Measurements from ENCODE around the gene PAPOLB.

DNA sequence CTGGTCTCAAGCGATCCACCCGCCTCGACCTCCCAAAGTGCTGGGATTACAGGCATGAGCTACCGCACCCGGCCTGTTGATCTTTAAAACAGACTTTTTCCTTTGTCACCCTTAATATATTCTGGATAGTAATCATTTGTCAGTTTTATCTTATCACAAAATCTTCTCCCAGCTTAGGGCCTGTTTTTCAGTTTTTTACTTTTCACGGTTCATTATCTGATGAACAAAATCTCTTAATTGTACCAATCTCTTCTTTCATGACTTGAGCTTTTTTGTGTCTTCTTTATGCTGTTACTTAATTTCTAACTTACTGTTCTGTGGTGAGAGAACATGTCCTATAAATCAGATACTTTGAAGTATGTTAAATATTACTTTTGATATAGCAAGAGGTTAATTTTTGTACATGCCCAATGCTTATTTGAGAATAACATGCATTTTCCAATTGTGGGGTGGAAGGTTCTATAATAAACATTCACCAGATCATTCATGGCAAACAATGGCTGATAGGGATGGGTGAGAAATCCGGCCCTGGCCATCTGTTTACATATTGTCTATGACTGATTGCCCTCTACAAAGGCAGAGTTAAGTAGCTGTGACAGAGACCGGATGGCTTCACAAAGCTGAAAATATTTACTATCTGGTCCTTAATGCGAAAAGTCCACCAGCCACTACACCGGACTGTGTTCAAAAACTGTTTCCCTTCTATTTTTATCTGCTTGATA, 5.3 kb downstream of the PAPOLB start:
- no peak for TF ChIP-seq POLR2A (IDR thresholded peaks at IDR 0.05)
- TF ChIP-seq, protein P1, sequence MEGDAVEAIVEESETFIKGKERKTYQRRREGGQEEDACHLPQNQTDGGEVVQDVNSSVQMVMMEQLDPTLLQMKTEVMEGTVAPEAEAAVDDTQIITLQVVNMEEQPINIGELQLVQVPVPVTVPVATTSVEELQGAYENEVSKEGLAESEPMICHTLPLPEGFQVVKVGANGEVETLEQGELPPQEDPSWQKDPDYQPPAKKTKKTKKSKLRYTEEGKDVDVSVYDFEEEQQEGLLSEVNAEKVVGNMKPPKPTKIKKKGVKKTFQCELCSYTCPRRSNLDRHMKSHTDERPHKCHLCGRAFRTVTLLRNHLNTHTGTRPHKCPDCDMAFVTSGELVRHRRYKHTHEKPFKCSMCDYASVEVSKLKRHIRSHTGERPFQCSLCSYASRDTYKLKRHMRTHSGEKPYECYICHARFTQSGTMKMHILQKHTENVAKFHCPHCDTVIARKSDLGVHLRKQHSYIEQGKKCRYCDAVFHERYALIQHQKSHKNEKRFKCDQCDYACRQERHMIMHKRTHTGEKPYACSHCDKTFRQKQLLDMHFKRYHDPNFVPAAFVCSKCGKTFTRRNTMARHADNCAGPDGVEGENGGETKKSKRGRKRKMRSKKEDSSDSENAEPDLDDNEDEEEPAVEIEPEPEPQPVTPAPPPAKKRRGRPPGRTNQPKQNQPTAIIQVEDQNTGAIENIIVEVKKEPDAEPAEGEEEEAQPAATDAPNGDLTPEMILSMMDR (IDR thresholded peaks at IDR 0.05 in 4 of 5, conservative IDR thresholded peaks at IDR 0.05 in 1 of 5) = no peak
